HG03520 (cell line): ENCODE results near the gene PLA1A.
A peak's percentile ranks its signal among the peaks of the same experiment; 100 is the strongest.

ENCODE experiments used
- ATAC-seq: cut with Tn5 transposase; IDR thresholded peaks from one replicate; pipeline ENCODE4 v1.9.1; 2021; ENCODE audit warnings: mild to moderate bottlenecking, moderate library complexity; ENCODE audit not compliant: unreplicated experiment

Gene PLA1A

GRCh38 chr3:119635719-119636118 is 38.0 kb downstream of the PLA1A start:
- no peak for ATAC-seq

- ATAC-seq, result no peak
Observed at GRCh38 chr3:119636249-119636648, 38.6 kb downstream of the PLA1A start.

- no peak for ATAC-seq
Observed at GRCh38 chr3:119636891-119637611, 39.4 kb downstream of the PLA1A start.

GRCh38 chr3:119637679-119638477 is 40.2 kb downstream of the PLA1A start:
- ATAC-seq, result peak; percentile 23

- no peak for ATAC-seq
Observed at GRCh38 chr3:119639494-119640350, 42.0 kb downstream of the PLA1A start.

- ATAC-seq, result no peak
Observed at GRCh38 chr3:119641416-119641815, 43.7 kb downstream of the PLA1A start.

GRCh38 chr3:119642746-119643473 is 45.2 kb downstream of the PLA1A start:
- ATAC-seq, result no peak

GRCh38 chr3:119643528-119643927 is 45.8 kb downstream of the PLA1A start:
- ATAC-seq, result no peak

GRCh38 chr3:119644481-119644880 is 46.8 kb downstream of the PLA1A start:
- ATAC-seq, result no peak

- ATAC-seq, result no peak
Observed at GRCh38 chr3:119645813-119646212, 48.1 kb downstream of the PLA1A start.

GRCh38 chr3:119647171-119647570 is 49.5 kb downstream of the PLA1A start:
- ATAC-seq, result no peak

GRCh38 chr3:119647843-119648575 is 50.3 kb downstream of the PLA1A start:
- ATAC-seq, result no peak

- ATAC-seq, result no peak
Observed at GRCh38 chr3:119649761-119650160, 52.1 kb downstream of the PLA1A start.

- ATAC-seq, result no peak
Observed at GRCh38 chr3:119652306-119653033, 54.8 kb downstream of the PLA1A start.

GRCh38 chr3:119653876-119654275 is 56.2 kb downstream of the PLA1A start:
- ATAC-seq, result no peak

- ATAC-seq, result no peak
Observed at GRCh38 chr3:119657887-119658702, 60.4 kb downstream of the PLA1A start.

- no peak for ATAC-seq
Observed at GRCh38 chr3:119658994-119659393, 61.3 kb downstream of the PLA1A start.

GRCh38 chr3:119659606-119660291 is 62.1 kb downstream of the PLA1A start:
- ATAC-seq, result no peak
